Ishikawa (cell line): ENCODE data around the gene CIPC.

ENCODE experiments used
- EP300 ChIP-seq: IDR thresholded peaks from 2 replicates; pipeline ENCODE4 v1.6.1; 2012; ENCODE audit warnings: borderline replicate concordance
- YY1 ChIP-seq: IDR thresholded peaks from 2 replicates; pipeline ENCODE4 v1.6.1; 2012; ENCODE audit warnings: low read depth

DNA sequence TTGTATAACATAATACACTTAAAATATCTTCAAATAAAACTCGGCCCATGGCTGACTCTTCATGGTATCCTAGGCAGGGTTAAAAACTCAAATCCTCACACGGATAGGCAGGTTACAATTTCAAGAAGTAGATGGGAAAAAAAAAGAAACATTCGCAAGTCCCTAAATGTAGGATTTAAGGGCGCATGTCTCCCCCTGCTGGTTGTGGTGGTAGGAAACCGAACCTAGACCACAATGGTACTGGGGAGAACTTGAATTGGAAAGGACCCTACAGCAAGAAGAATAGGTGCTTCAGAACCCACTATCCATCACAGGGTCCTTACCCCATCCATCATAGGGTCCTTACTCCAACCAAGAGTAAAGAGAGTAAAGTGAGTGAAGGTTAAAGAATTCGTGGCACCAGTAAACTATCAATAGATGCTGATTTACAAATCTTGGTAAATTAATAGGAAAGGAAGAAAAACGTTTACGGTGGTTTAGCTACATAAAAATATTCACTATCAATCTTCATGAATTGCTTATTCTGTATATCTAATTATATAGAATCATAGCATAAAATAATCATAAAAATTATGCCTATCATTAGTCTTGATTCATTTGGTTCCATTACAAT is 3.3 kb upstream of the CIPC start:
- TF ChIP-seq EP300 (no peak), YY1 (no peak)
